HG03521 (cell line): ENCODE data around the gene TOGARAM2.
"Not testable (repeated sequence)": the region's sequence is repeated elsewhere in the genome, so short reads cannot be mapped to it uniquely, and the experiment has no call there.

Experiments used
- ATAC-seq: cut with Tn5 transposase; IDR thresholded peaks from one replicate; pipeline ENCODE4 v1.9.1; 2021; ENCODE audit warnings: mild to moderate bottlenecking, moderate library complexity; ENCODE audit not compliant: unreplicated experiment

The TOGARAM2 gene

GRCh38 chr2:29071032-29071975 lies 90.2 kb downstream of the TOGARAM2 start:
- ATAC-seq, result no peak

GRCh38 chr2:29072251-29072650 lies 91.2 kb downstream of the TOGARAM2 start:
- no peak for ATAC-seq

DNA sequence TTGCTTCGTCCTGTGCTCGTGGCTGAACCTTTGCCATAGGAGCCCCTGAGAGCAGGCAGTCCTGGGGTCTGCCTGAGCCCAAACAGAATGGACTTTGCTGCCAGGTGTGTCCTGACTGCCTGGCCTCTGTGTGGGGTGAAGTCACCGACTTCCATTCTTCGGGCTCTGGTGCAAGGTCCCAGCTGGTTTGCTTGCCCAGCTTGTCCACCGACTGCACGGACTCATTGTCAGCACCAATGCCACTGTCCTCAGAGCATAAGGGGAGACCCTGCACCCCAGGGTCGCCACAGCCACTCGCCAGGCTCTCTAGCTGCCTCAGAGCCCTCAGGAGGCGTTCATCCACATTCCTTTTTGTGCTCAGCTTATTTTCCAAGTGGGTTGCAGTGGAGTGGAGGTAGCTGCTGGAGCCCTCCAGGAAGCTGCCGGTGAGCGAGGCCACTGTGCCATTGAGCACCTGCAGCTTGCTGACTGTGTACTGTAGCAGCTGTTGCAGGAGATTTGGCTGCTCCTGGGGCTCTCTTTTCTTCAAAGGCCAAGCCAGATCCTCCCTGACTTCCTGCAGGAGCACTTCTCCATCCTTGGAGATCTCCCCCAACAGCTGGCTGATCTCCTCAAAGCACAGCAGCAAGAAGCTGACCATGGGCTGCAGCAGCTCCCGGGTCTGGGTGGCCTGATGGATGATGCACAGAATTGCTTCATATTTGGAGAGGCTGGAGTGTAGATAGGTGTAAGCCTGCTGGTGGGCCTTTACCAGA lies 92.0 kb downstream of the TOGARAM2 start:
- no peak for ATAC-seq

- no peak for ATAC-seq
These were observed 92.8 kb downstream of the TOGARAM2 start for GRCh38 chr2:29073933-29074332.

GRCh38 chr2:29074411-29074810 lies 93.3 kb downstream of the TOGARAM2 start, which contains the start of gene PCARE:
Gene PCARE (minus strand): TSS chr2:29074523. CDS start chr2:29074261, 262 bp downstream.
- ATAC-seq, result no peak

GRCh38 chr2:29075894-29076705 lies 95.0 kb downstream of the TOGARAM2 start:
- ATAC-seq, result no peak

- no peak for ATAC-seq
These were observed 98.8 kb downstream of the TOGARAM2 start for GRCh38 chr2:29079887-29080286.

DNA sequence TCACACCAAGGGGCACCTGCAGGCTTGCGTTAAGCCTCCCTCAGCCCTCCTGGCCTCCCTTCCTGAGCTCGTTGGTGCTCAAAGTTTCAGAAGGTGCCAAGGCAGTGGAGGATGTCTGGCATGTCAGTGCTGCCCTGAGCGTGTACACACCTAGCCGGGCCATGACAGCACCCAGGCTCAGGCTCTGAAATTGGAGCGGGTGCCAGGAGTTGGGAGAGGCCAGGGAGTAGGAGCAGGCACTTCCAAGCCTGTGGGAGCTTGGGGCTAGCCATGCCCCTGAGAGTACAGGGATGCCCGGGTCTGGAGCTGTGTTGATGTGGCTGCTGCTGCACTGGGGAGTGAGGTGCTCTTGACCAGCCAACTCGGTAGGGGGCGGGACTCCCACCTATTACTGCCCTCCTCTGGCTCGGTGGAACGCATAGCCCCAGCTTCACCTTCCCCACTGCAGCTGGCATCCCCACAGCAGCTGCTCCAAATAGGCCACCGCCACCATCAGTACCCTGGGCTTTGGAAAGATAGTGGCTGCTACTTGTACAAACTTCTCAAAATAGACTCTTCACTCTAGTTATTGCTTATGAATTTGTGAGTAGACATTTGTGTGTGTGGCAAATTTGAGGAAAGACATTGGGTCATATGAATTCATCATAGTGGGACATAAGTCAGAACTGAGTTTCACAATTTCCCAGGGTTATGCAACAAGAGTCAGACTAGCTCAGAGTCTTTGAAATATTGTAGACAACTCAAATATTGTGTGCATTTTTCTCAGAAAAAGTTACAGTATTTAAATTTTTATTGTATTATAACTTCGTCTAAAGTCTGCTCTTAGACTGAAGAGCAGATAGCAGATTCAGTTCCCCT lies 100.0 kb downstream of the TOGARAM2 start:
- no peak for ATAC-seq

- no peak for ATAC-seq
These were observed 101.9 kb downstream of the TOGARAM2 start for GRCh38 chr2:29082804-29083495.

DNA sequence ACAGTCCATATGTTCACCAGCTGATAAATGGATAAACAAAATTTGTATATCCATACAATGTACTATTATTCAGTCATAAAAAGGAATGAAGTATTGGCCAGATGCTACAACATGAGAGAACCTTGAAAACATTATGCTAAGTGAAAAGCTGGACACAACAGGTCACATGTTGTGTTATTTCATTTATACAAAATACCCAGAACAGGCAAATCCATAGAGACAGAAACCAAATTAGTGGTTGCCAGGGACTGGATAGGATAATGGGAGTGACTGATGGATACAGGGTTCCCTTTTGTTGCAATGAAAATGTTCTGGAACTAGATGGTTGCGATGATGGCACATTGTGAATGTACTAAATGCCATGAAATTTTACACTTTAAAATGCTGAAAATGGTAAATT lies 103.5 kb downstream of the TOGARAM2 start:
- no peak for ATAC-seq

- not testable (repeated sequence) for ATAC-seq
These were observed 109.2 kb downstream of the TOGARAM2 start for GRCh38 chr2:29090311-29090710.

DNA sequence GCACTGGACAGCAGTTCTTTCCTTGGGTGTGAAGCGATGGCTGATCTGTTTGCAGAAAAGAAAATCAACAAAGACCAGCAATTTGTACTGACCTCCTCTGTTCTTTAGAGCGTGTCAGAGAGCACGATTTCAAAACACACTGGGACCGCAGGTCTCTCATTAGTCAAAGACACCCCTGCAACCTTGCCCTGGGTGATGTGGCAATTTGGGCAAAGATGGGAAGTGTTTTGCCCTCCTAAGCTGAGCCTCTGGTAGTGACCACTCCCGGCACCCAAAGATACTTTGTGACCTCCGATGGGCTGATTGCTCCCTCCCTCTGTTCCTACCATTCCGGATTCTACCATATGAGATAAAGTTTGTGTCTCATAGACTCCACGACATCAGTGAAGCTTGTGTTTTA lies 115.9 kb downstream of the TOGARAM2 start:
- no peak for ATAC-seq

- ATAC-seq, result no peak
These were observed 116.5 kb downstream of the TOGARAM2 start for GRCh38 chr2:29097569-29097968.

DNA sequence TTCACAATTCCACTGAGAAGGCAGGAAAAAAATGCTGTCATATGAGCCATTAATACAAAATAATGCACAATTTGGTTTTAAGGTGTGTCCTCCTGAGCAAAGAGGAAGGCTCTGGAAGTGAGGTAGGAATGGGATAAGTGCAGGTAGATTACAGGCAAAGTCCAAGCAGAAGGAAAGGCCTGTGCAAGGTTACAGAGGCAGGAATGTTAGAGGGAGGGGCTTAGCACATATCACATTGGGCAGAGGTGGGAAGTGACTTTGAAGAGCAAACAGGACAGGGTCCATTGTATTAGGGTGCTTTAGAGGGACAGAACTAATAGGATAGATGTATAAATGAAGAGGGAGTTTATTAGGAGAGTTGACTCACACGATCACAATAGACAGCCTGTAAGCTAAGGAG lies 119.5 kb downstream of the TOGARAM2 start:
- no peak for ATAC-seq
